T47D (cell line): ENCODE data around the gene JAM3.
"Not testable (repeated sequence)": the region's sequence is repeated elsewhere in the genome, so short reads cannot be mapped to it uniquely, and the experiment has no call there.

Experiments used
- DNase-seq, 2 experiments: peaks; one replicate each; pipeline versions ENCODE4 v3.0.0 to v3.0.0-alpha.2; 2011 to 2012; ENCODE audit warnings: low read depth in 1 of 2, low spot score in 1 of 2
- JUND ChIP-seq: IDR thresholded peaks from 2 replicates; pipeline ENCODE4 v1.6.1; 2012; ENCODE audit warnings: low read depth
- in situ Hi-C: cut with HindIII; loops from 2 replicates; pipeline ENCODE4 v1.10.0; 2016; ENCODE audit warnings: low sequenced_read_pairs, low pct_unique_long_range_greater_than_20kb

The JAM3 gene

GRCh38 chr11:134176284-134176683 lies 107.4 kb downstream of the JAM3 start:
- in situ Hi-C loops: no loop called here
- DNase-seq: no peak
- no peak for TF ChIP-seq JUND

GRCh38 chr11:134178032-134178674 lies 109.3 kb downstream of the JAM3 start:
- no peak for DNase-seq
- TF ChIP-seq JUND: no peak
- in situ Hi-C loops: no loop called here

- TF ChIP-seq JUND: no peak
- no peak for DNase-seq
- in situ Hi-C loops: no loop called here
These were observed 112.8 kb downstream of the JAM3 start for GRCh38 chr11:134181707-134182106.

- in situ Hi-C loops, DNase-seq: not testable (repeated sequence)
These were observed 119.2 kb downstream of the JAM3 start for GRCh38 chr11:134188092-134188491.

- DNase-seq: no peak
- no peak for TF ChIP-seq JUND
- in situ Hi-C loops: no loop called here
These were observed 127.9 kb downstream of the JAM3 start for GRCh38 chr11:134196756-134197155.

GRCh38 chr11:134199531-134199930 lies 130.7 kb downstream of the JAM3 start:
- TF ChIP-seq JUND: no peak
- no peak for DNase-seq
- in situ Hi-C loops: no loop called here

GRCh38 chr11:134200688-134201087 lies 131.8 kb downstream of the JAM3 start:
- DNase-seq: no peak
- in situ Hi-C loops: no loop called here
- no peak for TF ChIP-seq JUND
